ENCODE data around the gene PLPP4.

PLPP4 gene

DNA sequence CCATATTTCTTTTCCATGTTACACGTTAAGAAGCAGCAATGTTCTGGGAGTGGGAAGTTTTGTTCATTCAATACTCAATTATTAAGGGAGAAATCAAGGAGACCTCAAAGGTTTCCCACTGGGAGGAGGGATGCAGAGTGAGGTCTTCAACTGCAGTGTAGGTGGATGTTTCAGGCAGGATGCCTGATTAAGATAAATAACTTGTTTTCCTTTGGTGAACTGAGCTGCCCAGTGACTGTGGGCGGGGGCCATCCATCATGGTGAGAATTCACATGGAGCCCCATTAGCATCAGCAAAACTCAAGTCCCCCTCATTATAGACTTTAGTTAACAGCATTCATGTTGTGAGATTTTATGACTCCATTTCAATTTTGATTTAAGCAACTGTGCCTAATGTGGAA, 121.1 kb downstream of the PLPP4 start:
- DNase-seq (ENCODE audit: low spot score): no peak

DNA sequence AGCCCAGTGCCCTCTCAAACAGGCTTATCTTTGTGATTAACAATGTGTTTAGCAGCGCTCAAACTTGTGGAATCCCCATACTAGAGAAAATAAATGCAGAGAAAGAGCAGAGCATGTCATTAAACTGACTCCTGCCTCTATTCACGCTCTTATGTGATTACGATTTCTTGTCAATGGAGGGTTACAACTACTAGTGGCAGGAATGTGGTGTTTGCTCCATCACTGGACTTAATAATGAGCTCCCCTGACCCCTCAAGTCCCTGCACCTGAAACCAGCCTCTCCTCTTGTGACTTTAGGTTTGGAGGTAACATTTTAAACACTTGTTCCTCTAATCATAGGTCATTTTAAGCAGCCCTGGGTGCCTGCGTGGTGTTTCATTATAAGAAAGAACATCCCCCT, 121.9 kb downstream of the PLPP4 start:
- no peak for DNase-seq (ENCODE audit: low spot score)

DNA sequence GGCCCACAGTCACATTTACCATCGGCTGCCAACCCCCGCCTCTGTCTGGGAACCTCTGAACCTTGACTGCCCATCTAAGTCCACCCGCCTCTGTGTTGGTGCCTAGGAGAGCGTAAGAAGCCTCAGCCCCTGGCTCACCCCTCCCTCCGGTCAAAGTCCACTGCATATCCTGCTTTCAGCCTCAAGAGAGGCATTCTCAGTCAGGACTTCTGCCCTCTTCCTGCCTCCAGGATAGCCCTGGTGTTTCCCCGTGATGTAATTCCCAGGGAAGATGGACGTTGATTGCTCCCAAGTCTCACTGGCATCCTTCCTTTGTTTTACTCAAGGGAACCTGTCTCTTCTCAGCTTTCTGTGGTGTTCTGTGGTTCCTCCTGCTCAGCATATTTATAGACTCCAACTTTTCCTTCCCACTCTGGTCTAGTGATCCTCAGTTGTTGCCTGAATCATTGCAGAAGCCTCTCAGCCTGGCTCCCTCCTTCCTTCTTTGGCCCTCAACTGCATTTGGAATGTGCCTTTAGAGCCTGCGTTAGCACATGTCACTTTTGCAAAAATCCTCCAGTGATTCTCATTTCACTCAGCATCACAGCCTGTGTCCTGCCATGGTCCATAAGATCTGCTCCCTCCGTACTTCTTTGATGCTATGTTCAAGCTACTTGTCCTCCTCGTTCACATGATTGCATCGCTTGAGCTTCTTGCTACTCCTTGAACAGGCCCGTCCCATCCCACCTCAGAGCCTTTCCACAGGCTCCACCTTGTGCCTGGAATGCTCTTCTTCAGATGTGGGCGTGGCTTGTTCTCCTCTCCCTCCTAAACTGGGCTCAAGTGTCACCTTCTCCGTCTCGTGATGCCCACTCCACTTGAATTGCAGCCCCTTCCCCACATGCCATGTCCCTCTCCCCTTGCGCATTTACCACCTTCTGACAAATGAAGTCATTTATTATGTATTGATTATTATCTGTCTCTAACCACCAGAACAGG, 124.2 kb downstream of the PLPP4 start:
- DNase-seq (ENCODE audit: low spot score): no peak

DNA sequence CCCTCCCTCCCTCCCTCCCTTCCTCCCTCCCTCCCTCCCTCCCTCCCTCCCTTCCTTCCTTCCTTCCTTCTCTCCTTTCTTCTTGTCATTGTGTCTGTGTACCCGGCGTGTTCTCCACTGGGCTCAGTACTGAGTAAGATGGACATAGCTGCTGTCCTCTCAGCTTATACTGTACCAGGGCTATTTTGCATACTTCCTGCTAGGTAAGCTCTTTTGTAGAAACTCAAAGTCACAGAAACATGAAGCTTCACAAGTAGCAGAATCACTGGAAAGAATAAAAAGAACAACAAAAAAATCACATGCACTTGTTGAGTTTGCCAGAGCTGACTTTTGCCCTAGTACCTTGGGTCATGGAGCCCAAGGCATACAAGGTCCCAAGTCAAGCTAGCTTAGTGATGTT, 125.7 kb downstream of the PLPP4 start:
- DNase-seq (ENCODE audit: low spot score): no peak

DNA sequence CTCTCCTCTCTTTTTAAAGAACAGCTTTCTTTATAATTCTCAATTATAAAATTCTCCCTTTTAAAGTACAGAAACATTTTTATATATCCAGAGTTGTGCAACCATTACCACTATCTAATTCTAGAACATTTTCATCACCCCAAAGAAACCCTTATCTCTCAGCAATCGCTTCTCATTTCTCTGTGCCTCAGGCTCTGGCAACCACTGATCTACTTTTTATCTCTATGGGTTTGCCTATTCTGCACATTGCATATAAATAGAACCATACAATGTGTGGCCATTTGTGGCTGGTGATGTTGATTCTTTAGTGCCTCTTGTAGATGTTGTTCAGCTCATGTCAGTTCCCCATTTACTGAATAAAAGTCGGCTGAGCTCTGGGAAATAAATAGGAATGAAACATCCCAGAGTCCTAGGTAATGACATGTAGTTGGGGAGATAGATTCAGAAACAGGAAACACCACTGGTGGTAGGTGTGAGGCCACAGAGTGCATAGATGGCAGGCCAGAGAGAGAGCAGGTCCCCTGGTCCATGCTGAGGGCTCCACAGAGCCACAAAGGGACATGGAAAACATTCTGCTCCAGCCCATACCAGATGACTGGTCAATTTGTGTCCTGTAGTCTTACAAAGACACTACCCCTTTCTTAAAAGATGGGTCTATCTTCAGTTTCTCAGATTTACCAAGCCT, 126.5 kb downstream of the PLPP4 start:
- no peak for DNase-seq (ENCODE audit: low spot score)

DNA sequence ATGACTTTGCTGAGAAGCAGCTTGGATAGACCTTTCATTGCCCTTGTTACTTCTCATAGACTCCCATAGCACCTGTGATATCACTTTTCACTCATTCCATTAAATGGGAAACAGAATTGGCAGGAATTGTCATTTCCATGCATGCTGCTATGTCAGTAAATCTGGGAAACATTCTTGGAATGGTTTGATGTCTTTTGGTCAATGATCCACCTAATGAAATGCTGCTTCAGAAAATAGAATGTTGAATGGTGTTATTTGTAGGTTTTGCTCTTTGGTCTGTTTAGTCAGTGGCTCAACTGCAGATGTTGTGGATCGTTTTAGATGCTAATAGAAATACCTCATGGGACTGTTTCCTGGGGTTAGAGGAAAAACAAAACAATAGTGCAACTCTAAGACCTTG, 127.8 kb downstream of the PLPP4 start:
- DNase-seq (ENCODE audit: low spot score): no peak

DNA sequence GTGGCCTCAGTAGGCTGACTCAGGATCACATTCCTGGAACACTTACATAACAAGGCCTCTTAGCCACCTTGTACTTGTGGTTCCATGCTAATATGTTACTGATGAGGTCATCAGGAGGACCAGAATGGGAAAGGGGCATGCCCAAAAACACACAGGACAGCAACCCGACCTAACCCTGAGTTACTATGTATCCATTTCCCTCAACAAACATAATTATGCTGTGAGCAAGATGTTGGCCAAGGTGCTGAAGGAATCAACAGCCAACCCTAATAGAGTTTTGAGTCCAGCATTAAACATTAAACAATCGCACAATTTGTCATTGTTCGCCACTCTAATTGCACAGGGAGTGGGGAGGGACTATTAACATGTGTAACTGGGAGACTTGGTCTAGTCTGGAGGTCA, 129.4 kb downstream of the PLPP4 start:
- DNase-seq (ENCODE audit: low spot score): no peak

DNA sequence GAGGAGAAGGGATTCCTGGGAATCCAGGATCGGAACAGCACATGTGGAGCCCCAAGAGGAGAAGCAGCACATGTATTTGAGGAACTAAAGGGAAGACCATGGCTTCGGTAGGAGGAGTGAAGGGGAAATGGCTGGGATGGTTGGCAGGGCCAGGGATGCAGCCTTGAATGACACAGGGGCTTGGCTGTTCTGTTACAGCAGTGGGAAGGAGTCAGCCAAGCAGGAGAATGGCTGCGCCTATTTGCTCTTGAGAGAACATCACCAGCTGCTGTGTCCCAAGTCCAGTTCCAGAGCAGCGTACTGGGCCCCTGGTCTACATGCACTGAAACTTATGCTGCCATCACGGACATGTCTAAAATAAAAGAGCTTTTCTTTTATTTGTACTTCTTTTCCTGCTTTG, 130.0 kb downstream of the PLPP4 start:
- no peak for DNase-seq (ENCODE audit: low spot score)

DNA sequence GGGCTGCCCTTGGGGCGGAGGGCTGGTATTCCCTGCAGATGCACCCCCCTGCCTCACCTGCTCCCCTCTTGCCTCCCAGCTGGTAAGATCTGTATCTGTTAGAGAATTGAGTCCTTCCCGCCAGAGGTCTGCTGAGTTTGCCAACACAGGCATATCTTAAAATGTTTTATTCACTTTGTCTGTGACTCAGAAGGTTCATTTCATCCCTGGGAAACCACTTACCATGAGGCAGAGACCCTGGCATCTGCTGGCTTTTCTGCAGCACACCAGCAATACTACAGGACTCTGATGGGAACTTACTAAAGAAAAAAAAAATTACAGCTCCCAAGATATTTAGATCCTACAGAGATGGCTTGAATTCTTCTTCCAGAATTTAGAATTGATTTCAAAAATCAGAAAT, 131.3 kb downstream of the PLPP4 start:
- no peak for DNase-seq (ENCODE audit: low spot score)

DNA sequence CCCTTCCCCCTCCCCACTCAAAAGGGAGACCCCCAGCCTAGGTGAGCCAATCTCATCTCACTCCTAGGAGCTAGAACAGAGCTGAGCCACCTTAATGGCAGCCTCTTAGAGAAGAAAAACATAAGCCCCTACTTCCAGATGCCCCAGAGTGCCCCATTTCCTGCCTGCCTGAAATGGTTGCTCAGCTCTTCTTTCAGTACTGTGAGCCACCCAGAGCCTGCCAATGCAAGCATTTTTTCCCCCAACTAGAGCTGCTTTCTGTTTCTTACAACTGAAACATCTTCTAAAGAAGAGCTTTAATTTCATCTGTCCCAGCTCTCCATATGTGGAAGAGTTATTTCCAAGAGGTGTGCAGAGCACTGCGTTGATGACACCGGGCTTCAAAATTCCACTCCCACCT, 136.7 kb downstream of the PLPP4 start:
- no peak for DNase-seq (ENCODE audit: low spot score)

DNA sequence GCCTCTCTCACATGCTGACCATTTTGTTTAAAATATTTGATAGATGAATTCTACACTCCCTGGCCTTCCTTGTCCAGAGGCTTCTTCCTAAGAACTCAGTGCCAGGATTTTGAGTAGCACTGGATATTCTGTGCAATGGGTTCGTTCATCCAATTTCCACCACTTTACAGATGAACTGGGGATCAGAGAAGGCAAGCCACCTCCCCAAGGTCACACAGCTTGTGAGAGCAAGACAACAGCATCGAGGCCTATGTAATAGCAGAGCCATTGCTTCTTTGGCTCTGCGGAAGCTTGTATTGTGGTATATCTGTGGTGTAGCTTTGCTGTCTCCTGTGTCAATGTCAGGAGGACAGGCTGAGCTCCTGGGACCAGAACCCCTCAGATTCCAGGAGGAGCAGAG, 140.9 kb downstream of the PLPP4 start:
- DNase-seq (ENCODE audit: low spot score): no peak

DNA sequence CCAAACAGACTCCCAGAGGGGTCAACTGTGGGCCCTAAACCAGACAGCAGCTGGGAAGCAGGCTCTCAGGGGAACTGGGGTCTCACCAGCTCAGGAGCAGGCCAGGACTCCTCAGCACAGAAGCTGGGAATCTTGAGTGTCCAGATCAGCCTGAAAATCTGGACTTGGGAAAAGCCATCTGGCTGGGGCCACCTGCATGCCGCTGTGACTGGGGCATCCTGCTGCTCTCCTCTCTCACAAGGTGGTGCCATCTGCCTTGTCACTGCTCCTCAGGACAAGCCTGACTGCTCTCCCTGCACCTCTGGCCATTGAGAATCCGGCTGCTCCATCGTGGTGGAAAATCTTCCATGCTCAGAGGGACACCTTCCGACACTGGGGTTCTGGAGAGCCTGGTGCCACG, 141.4 kb downstream of the PLPP4 start:
- no peak for DNase-seq (ENCODE audit: low spot score)

DNA sequence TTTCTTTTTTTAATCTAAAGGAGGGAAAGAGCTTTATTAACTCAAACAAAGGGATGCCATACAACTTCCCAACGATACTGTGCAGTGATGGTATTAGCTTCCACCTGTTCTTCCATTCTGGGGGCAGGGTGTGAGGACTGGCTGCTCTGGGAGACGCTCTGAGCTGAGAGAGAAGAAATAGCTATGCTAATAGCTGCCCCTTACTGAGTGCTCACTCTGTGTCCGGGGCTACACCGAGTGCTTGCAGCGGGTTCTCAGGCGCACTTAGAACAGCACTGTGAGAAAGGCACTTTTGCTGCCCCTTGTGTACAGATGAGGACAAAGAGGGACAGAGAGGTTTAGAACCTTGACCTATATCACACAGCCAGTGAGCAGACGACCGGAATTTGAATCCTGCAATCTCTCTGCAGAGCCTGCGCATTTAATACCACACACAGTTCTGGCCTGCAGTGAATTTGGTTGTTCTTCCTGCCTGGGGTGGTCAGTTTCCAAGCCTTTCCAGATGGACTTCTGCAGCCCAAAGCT, 142.2 kb downstream of the PLPP4 start:
- DNase-seq (ENCODE audit: low spot score): no peak

DNA sequence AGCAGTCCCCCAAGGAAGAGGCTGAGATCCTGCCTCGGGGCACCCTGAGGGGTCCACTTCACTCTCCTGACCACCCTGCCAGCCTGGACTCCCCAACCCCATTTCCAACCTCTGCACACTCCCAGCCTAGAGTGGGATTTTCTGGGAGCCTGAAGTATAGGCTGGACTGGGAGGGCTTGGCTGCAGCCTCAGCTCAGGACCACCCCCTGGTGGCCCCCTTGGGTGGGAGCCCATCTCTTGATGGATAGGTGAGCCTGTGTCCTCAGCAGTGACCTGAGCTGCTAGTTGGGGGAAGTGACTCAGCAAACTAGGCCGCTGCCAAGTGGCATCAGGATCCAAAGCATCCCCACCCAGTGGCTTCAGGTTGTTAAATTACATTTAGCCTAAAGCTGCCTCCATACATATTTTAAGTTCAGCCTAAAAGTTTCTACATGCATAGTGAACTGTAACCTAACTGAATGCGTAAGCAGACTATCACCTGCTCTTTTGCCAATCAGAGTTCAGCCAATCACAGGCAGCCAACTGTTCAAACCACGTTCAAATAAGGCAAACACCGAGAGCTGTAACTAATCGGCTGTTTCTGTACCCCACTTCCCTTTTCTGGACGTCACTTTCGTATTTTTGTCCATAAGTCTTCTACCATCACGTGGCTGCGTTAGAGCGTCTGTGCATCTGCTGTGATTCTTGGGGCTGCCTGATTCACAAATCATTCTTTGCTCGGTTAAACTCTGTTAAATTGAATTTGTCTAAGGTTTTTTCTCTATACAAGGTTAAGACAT, 144.0 kb downstream of the PLPP4 start:
- no peak for DNase-seq (ENCODE audit: low spot score)

DNA sequence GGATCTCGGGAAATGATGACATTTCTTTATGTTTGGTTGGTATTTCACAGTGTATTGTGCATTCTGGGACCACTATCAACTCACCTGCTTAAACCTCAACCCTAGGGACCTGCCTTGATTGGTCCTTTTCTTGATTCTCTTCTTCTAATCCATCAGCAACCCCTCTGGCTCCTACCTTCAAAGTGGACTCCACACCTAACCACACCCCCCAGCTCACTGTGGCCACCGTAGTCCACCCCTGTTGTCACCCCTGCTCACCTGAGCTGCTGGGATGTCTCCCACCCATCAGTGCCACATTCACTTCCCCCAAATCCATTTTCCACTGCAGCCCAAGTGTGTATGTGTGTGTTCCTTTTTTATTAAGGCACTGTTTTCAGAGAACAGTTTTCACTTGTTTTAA, 145.0 kb downstream of the PLPP4 start:
- DNase-seq (ENCODE audit: low spot score): no peak

DNA sequence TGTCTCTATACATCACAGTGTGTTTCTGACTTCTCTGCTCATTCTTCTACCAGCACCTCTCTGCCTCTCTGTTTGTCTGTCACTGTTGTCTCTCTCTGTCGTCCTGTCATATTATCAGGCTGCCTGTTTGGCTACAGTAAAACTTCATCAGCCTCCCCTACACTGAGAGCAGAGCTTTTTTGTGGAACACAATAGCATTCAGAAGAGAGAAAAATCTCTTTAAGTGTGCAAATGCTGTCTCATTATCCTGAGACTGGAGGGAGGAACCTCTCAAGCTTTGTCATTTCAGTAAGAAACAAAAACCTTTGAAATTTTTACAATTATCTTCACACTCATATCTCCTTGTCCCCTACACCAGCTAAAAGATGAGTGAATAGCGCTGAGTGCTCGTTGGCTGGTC, 148.4 kb downstream of the PLPP4 start:
- DNase-seq (ENCODE audit: low spot score): no peak

DNA sequence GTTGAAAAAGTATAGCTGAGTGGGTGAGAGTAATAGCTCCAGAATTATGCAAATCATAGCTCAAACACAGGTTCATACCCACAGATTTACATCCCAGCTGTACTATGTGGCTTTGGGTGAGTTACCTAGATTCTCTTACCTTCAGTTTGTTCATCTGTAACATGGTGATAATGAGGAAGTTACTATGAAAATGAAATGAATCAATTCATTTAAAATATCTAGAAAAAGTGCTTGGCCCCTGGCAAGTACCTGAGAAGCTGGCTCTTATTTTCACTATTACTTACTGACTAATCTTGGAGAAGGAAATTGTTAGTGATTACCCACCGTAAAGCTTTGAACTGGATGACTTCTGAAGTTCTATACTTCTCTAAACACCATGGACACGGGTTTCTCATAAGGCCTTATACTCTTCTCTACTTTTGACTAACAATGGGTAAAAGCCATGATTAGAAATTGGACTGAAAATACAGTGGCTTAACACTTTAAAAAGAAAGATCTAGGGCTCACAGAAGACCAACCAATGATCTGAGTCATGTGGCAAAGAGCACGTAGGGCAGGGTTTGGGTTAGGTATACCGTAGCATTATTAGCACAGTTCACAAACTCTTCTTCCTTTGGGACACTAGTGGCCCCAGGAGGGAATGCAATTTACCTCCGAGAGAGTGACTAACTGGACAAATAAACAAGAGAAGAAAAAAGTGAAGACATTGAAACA, 149.2 kb downstream of the PLPP4 start:
- no peak for DNase-seq (ENCODE audit: low spot score)

DNA sequence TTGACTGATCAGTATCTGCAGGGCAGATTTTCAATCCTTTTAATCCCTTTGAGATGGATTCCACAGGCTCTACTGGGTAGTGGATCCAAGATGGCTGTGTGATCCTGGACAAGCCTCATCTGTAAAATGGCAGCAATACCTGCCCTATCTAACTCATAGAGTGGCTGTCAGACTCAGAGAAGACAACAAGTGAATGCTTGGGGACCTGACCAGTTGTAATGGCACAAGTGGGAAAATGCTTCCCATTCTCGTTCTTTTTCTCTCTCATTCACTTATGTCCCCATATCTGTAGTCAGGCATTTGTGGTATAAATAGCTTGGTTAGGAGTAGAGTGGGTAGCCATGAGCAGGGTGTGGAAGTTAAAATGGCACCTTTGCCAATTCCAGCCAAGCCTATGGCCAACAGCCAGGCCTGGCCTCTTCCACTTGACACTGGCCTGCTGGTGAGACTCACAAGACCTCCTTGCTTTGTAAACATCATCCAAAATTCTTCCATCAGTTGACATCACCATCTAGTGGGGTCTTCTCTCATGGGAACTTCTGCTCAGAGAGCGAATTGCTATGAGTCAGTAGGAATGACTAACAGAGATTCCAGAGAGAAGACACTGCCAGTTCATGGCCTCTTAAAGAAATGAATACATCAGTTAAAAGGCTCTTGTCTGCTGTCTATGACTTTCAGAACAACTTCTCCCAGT, 150.1 kb downstream of the PLPP4 start:
- DNase-seq (ENCODE audit: low spot score): no peak

DNA sequence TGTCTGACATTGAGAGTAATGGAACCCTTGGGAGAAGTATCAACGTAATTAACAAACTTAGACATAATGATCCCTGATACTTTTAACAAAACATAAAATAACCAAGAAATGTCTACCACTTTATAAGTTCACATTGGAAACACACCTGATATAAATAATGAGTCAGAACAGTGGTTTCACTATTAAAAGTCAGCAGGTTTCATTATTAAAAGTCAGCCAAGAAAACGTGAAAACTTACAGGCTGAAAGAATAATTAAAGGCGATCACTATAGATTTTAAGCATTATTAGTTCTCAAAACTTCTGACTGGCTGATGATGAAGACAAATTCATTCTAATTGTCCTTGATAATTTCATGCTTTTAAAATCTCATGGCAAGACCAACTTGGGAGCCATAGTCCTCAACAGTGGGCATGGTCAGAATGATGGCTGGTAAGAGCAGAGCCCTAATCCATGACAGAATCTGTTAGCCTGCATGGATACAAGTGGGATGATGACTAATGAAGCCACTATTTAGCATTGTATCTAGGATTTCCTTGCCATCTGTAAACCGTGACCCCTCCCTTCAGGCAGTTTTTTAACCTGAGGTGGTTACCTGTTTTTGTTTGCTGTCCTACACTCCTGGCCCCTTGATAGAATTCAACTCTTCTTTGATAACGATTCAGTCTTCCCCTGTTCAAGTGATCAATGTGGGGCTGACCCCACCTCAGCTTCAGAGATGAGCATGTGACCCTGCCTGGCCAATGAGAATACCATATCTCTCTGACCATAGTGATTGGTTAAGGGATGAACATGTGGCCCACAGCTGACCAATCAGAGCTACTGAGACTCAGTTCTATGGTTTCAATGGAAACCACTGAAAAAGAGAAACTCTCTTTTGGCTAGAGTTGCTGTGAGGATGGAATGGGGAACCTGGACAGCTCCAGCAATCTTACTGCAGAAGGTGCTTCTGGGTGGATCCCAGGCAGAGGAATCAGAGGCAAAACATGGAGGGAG, 151.0 kb downstream of the PLPP4 start:
- DNase-seq (ENCODE audit: low spot score): no peak

DNA sequence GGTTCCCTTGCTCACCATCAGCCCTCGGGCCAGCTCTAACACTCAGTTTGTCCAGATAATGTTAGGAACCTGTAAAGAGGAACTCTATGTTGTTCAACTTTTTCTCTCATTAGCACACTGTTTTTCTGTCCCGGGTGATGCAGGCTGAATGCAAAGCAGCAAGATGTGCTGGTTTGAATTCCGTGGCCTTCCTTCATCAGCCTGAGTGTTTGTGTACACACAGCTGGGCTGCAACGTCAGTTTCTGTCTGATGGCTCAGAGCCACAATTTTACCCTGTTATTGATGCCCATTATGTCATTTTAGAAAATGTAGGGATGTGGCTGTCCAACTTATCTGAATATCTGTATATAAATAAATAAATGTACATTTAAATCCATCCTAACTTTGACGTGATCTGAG, 152.0 kb downstream of the PLPP4 start:
- DNase-seq (ENCODE audit: low spot score): no peak
